ENCODE measurements around the gene BMP7.

- no peak for TF ChIP-seq CTCF (IDR thresholded peaks at IDR 0.05)
- no peak for TF ChIP-seq EP300 (IDR thresholded peaks at IDR 0.05)
Observed at GRCh38 chr20:57217802-57218201, 48.6 kb downstream of the BMP7 start.
